Coronary artery (tissue), 2 donors: ENCODE data around the gene XKRX.
A peak's percentile ranks its signal among the peaks of the same experiment; 100 is the strongest.

Experiments
- DNase-seq: peaks from one replicate; pipeline ENCODE4 v3.0.0-alpha.2; 2017; ENCODE audit warnings: low spot score
- H3K27ac ChIP-seq, 2 donors: fragments of 200-600 bp; sonication (generic); one replicate each; pipeline ENCODE4 v1.5.1; 2016 to 2019
- H3K4me3 ChIP-seq: fragments of 200-600 bp; sonication (generic); 2 replicates; pipeline ENCODE4 v1.5.1; 2016; ENCODE audit warnings: mild to moderate bottlenecking, moderate library complexity
- TF ChIP-seq, protein P1 (sequence below): fragments of 200-600 bp; sonication (generic); IDR thresholded peaks from one replicate; pipeline ENCODE4 v1.5.1; 2019; ENCODE audit warnings: antibody characterized with exemption

Gene XKRX

GRCh38 chrX:100928660-100929613, at the start of gene XKRX:
XKRX (minus strand) TSS chrX:100928917; CDS start chrX:100928304, 613 bp downstream.
- Histone ChIP-seq H3K27ac (no peak within 1 kb of the TSS), H3K4me3 (peak within 1 kb of the TSS; percentile 67)
- no peak for DNase-seq
- TF ChIP-seq, protein P1, sequence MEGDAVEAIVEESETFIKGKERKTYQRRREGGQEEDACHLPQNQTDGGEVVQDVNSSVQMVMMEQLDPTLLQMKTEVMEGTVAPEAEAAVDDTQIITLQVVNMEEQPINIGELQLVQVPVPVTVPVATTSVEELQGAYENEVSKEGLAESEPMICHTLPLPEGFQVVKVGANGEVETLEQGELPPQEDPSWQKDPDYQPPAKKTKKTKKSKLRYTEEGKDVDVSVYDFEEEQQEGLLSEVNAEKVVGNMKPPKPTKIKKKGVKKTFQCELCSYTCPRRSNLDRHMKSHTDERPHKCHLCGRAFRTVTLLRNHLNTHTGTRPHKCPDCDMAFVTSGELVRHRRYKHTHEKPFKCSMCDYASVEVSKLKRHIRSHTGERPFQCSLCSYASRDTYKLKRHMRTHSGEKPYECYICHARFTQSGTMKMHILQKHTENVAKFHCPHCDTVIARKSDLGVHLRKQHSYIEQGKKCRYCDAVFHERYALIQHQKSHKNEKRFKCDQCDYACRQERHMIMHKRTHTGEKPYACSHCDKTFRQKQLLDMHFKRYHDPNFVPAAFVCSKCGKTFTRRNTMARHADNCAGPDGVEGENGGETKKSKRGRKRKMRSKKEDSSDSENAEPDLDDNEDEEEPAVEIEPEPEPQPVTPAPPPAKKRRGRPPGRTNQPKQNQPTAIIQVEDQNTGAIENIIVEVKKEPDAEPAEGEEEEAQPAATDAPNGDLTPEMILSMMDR, result no peak

- DNase-seq, result no peak
- Histone ChIP-seq H3K27ac (no peak overlapping the region), H3K4me3 (no peak overlapping the region)
- TF ChIP-seq, protein P1, result no peak
Measured at GRCh38 chrX:100976211-100976610, 47.5 kb upstream of the XKRX start.

DNA sequence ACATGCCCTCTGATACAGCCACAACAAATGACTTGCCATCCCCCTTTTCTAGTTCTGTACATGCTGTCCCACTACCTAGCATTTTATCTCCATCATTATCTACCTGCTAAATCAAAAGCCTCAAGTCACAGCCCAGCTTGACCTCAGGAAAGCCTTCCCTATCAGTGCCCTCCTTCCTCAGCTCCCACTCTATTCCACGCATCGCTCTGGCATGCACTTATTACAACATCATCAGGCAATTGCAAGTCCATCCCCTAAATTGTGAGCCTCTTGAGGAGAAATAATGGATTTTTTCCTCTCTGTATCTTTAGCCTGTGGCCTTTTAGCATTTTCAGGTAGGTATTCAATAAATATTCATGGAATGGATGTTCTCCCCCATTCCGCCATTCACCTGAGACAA, 46.5 kb upstream of the XKRX start:
- Histone ChIP-seq H3K27ac (no peak overlapping the region), H3K4me3 (no peak overlapping the region)
- no peak for DNase-seq
- TF ChIP-seq, protein P1, result no peak

GRCh38 chrX:100973411-100973810, 44.7 kb upstream of the XKRX start:
- no peak for DNase-seq
- H3K4me3 ChIP-seq, result no peak overlapping the region
- no peak overlapping the region for H3K27ac ChIP-seq
- TF ChIP-seq, protein P1, result no peak

DNA sequence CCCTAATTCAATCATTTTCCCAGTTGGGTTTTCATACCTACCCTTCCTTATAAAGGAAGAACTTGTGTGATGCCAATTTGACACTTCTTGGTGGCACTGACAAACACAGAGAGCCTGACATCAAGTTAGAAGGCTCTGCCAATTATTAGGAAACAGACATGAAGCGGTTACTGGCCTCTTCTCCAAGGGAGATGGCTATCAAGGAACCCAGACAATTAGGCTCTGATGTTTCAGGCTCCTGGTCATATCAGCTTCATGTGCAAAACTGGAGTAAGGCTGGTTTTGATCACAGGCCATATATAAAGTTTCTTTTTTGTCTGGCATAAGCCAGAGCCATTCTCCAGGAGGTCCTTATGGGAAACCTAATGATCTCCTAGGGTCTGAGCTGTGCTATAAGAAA, 41.2 kb upstream of the XKRX start:
- TF ChIP-seq, protein P1, result no peak
- DNase-seq, result no peak
- H3K27ac ChIP-seq, result no peak overlapping the region

DNA sequence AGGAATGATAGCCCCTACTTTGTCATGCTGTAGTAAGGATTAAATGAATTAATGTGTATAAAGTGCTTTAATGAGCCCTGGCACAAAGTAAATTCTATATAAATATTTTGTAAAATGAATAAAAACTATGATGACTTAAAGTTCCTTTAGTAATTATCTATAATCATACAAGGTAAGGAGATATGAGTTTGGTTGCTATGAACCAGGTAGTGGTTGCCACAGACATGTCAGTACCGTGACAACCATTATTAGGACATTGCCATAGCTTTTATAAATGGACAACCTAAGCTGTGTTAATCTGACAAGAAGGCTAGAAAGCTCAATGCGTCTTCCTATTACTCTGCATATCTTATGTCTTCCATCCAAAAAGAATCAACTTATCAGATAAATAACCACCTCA, 40.7 kb upstream of the XKRX start, which contains the start of gene ARL13A:
Gene ARL13A, plus strand, starts transcription at position 301 of the 400 bp plus-strand sequence. CDS start 3,982 bp downstream, outside the sequence.
- no peak for DNase-seq
- TF ChIP-seq, protein P1, result no peak
- no peak within 1 kb of the TSS for H3K27ac ChIP-seq
- H3K4me3 ChIP-seq, result no peak within 1 kb of the TSS

More for the DNA sequence above, 41.2 kb upstream of the XKRX start:
- H3K4me3 ChIP-seq, result no peak overlapping the region

- no peak overlapping the region for H3K4me3 ChIP-seq
- TF ChIP-seq, protein P1, result no peak
- H3K27ac ChIP-seq, result no peak overlapping the region
- no peak for DNase-seq
Measured at GRCh38 chrX:100964362-100964761, 35.6 kb upstream of the XKRX start.
